HG03521 (cell line): ENCODE results near the gene PTPN13.

ENCODE experiments used
- ATAC-seq: cut with Tn5 transposase; IDR thresholded peaks from one replicate; pipeline ENCODE4 v1.9.1; 2021; ENCODE audit warnings: mild to moderate bottlenecking, moderate library complexity; ENCODE audit not compliant: unreplicated experiment

PTPN13 gene

DNA sequence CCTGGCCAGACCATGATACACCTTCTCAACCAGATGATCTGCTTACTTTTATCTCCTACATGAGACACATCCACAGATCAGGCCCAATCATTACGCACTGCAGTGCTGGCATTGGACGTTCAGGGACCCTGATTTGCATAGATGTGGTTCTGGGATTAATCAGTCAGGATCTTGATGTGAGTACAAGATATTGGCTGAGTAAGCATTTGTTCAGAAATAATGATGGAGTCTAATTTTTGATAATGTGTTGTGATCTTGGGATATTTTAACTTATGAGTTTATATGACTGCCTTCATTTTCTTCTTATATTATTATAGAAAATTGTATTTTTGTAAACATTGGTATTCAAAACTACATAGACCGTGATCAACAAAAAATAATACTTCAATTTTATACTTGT lies 215.7 kb downstream of the PTPN13 start:
- no peak for ATAC-seq

DNA sequence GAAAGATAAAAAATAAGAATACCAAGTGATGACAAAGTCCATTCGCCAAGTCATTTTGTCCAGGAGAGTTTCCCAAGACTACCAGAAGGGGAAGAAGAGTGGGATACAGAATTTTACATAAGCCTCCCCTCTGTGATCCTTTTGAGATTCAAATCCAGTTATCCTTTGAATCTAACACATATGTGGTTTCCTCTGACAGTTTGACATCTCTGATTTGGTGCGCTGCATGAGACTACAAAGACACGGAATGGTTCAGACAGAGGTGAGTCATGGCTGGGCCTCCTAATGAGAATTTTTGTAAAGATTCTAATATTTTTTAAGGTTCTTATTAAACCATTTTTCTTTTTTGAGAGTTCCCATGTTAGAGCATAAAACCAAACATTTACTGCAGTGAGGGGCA lies 216.7 kb downstream of the PTPN13 start:
- ATAC-seq: no peak

DNA sequence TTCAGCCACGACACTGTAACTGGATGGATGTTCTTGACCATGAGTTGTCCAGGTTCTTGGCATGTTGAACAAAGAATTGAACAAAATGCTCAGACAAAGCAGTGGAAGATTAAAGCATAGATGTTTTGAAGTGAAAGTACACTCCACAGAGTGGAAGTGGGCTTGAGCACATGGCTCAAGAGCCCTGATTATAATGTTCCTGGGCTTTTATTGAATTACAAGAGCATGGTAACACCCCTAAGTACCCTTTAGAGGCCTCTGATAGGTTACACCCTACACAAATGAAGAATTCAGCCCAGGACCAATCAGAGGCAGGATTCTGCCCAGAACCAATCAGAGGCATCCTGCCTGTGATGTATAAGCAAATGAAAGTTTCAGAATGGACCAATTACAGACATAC lies 221.5 kb downstream of the PTPN13 start:
- ATAC-seq: no peak

GRCh38 chr4:86816501-86817273 lies 222.6 kb downstream of the PTPN13 start:
- ATAC-seq: no peak

DNA sequence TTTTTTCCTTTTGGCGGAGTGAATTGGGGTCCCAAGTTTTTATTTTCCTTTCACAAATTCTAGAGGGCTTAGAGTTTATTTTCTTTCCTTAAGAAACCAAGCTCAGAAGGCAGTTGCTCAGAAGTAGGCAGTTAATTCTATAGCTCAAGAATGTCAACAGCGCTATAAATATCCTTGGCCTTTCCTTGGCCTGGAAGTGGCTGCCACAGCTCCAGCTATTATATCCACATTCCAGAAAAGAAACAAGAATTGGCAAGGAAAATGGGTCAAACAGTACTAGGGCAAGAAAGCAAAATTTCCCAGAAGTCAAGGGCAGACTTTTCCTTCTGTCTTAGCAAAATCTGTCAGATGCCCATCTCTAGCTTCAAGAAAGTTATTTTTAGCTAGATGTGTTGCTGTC lies 224.1 kb downstream of the PTPN13 start:
- no peak for ATAC-seq

- ATAC-seq: no peak
Observed at GRCh38 chr4:86818841-86819240, 224.7 kb downstream of the PTPN13 start.

GRCh38 chr4:86819561-86819960 lies 225.4 kb downstream of the PTPN13 start:
- ATAC-seq: no peak

GRCh38 chr4:86821151-86821550 lies 227.0 kb downstream of the PTPN13 start:
- no peak for ATAC-seq

DNA sequence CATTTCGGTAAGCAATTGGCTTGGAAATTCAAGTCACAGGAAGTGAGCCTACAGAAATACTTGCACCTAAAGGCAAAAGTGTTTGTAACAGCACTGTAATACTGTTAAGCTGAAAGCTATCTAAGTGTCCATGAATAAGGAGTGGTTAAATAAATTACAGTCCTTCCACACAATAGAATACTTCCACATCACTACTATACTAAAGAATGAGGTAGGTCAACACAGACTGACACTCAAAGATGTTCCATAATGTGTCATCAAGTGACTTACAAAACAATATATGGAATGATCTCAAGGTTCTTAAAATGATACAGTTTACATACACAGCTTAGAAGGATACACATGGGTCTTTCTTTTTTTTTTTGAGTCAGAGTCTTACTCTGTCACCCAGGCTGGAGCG lies 228.0 kb downstream of the PTPN13 start:
- ATAC-seq: no peak

DNA sequence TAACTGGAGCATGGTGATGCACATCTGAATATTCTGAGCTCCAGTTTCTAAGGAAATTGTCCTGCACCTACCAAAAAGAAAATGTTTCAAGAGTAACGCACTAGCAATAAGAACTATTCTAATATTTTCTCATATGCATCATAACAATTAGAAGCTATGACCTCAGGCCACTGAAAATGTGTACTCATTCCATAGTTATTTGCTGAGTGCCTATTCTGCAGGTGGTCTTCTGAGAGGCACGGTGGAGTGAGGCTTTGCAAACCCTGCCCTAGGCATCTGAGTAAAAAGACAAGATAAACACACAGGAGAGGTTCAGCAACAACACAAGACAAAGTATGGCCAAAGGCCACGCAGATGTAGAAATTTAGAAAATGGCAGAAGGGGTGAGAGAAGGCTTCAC lies 231.4 kb downstream of the PTPN13 start:
- ATAC-seq: no peak

- no peak for ATAC-seq
Observed at GRCh38 chr4:86831262-86832130, 237.4 kb downstream of the PTPN13 start.

GRCh38 chr4:86833615-86834014 lies 239.5 kb downstream of the PTPN13 start:
- no peak for ATAC-seq

GRCh38 chr4:86834901-86835300 lies 240.8 kb downstream of the PTPN13 start:
- ATAC-seq: no peak

DNA sequence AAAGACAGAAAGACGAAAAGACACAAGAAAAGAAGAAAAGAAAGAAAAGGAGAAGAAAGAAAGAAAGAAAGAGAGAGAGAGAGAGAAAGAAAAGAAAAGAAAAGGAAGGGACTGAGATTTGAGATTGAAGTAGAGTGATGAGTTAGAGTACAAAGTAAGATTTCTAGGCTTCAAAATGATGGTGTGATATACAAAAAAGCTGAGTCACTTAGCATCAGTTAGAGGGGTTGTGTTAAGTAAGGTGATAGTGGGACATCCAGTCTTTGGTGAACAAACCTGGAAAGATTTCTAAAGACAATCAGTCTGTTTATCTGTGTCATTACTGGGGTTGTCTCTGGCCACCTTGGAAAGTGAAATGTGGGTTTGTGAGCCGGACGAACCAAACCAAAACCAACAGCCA lies 241.6 kb downstream of the PTPN13 start:
- ATAC-seq: no peak

- ATAC-seq: no peak
Observed at GRCh38 chr4:86837691-86838503, 243.8 kb downstream of the PTPN13 start.

GRCh38 chr4:86840858-86841257 lies 246.7 kb downstream of the PTPN13 start:
- no peak for ATAC-seq

DNA sequence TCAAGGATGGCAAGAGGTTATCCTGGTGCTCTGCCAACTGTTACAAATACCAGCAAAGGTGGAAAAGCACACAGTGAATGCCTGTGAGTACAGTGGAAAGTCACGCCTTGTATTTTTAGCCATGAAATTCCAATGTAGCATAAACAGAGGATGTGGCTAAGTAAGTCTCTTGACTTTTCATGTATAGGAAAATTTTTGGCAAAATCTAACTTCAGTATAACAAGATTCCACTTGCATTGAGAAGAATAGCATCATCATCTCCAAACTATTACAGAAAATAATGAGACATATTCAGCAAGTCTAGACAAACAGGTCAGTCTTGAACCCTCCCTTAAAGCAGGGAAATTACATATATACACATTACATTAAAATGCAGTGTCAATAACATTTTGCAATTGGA lies 247.2 kb downstream of the PTPN13 start:
- ATAC-seq: no peak

GRCh38 chr4:86845593-86845992 lies 251.5 kb downstream of the PTPN13 start:
- ATAC-seq: no peak

- no peak for ATAC-seq
Observed at GRCh38 chr4:86846921-86847320, 252.8 kb downstream of the PTPN13 start.

- no peak for ATAC-seq
Observed at GRCh38 chr4:86847571-86847970, 253.5 kb downstream of the PTPN13 start.

DNA sequence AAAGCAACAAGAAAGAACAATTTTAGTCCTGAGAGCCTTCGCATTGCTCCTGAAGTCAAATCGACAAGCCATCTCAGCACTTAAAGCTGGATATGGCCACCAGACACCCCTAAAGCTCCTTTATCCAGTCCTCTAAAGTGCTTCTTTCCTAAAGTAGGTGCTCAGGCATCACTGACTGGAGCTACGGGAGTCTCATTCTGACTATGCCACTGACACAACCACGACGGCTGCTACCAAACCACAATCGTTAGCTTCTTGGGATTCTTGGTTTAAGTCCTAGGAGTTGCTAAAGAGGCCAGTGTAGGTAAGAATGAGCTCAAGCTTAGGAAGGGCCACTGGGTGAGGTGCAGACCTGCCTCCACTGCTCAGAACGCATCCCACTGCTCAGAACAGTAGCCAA lies 254.0 kb downstream of the PTPN13 start:
- no peak for ATAC-seq
